GM19372 (cell line): ENCODE results near the gene SPPL2C.

ENCODE experiments used
- ATAC-seq: cut with Tn5 transposase; IDR thresholded peaks from one replicate; pipeline ENCODE4 v1.9.1; 2021; ENCODE audit warnings: mild to moderate bottlenecking, low read depth, moderate library complexity; ENCODE audit not compliant: unreplicated experiment

SPPL2C gene

DNA sequence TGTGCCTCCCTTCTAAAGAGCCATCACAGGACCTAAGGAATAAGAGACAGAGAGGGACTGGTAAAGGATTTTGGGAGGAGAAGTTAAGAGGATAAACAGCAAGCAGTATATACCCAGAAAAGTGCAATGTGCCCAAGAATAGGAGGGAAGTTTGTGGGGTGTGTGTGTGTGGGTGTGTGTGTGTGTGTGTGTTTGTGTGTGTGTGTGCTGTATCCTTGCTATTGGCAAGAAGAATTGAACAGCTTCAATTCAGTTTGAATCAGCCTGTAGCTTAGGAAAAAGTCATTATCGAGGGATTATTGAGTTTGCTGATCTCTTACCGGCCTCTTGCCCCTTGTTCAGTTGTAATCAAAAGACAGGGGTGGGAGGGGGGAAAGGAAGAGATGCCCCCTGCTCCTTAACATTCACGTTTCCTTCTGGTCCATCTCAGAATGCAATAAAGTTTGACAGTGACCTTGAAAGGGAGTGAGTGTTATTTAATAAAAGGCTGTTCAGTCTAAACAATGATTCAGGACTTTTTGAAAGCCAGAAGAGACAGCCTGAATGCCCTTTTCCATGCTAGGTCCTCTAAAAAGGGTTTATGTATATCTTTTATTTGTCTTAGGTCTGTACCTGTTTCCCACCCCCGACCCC is 25.8 kb downstream of the SPPL2C start:
- ATAC-seq, result no peak

DNA sequence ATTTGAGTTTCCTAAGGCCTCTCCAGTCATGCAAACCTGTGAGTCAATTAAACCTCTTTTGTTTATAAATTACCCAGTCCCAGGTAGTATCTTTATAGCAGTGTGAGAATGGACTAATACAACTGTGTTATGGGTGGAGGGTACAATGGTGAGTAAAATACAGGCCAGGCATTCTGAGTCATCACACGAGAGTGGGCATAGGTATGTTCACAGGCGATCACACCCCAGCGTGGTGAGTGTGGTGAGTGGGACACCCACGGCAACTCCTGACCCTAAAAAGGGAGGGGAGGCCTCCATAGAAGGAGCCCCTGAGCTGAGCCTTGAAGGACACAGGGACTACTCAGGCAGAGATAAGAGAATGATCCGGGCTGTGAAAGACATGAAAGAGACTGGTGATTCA is 27.0 kb downstream of the SPPL2C start:
- ATAC-seq, result no peak

DNA sequence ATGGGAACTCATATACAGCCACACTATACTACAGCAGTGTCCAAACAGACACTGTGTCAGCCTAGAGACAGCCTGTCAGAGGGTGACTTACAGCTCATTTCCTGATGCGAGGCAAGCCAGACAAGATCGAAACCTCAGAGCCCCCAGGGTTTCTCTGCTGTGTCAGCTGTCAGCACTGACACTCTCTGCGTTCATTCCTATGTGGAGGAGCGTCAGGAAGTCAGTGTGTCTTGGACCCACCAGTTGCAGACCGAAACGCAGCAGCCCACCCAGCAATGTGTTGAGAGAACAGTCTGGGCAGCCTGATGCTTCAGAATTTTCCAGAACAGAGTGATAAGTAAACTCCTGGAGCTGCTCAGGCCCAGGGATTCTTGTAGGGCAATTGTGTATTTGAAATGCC is 29.0 kb downstream of the SPPL2C start:
- ATAC-seq, result no peak

DNA sequence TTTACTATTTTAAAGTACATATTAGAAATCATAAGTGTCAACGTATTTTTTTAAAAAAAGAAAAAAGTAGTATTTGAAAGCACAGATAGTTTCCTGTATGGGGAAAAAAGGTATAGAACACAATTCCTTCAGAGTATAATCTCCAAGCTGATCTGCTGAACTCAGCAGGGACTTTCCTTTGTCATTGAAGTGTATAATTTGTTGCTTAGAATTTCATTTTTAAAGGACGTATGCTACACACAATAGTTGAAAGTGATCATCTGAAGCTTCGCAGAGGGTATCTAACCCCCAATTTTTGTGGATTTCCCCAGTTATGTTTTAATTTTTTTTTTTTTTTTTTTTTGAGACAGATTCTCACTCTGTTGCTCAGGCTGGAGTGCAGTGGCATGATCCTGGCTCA is 29.5 kb downstream of the SPPL2C start:
- ATAC-seq, result no peak

DNA sequence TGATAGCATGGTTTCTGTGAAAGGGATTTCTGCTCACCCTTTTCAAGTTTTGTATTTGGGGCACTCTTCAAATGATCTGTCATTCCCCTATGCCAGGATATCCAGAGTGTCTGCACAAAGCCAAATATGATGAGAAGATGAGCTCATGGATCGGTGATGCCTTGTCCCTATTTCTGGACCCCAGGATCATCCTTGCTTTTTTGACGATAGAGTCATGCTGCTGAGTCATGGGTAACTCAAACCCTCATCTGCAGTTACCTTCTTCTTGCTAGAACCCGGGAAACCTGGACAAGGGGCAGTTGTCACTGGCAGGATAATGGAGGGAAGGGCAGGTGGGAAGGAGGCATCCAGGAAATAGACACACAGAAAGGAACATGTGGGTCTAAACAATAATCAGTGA is 31.9 kb downstream of the SPPL2C start:
- ATAC-seq, result no peak

DNA sequence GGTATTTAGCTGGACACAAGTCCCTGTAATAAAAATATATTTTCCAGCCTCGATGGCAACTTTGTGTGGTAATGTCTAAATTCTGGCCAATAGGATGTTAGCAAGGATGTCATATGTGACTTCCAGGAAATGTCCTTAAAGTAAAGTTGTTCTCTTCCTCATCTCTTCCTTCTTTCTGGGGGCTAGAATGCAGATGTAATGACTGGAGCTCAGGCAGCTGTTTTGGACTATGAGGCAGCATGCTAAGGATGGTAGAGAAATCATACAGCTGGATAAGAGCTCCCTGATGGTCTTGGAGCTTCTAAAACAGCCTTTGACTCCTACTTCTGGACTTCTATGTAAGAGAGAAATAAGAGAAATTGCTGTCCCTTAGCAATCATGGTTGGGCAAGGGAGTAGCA is 32.8 kb downstream of the SPPL2C start:
- ATAC-seq, result no peak

DNA sequence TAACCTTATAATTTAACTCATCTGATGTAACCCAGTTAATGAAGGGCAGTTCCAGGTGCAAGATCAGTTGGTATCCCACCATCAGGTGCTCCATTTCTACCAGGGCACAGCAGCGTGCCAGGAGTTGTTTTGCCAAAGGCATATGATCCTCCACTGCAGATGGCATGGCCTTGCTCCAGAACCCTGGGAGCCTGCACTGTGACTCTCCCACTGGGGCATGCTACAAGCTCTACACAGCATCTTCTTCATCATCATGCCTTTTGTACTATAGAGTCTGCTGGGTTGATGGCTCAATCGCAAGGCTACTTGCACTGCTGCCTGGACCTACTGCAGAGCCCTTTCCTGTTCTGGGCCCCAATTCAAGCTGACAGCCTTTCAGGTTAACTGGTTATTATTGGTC is 38.4 kb downstream of the SPPL2C start:
- ATAC-seq, result no peak

DNA sequence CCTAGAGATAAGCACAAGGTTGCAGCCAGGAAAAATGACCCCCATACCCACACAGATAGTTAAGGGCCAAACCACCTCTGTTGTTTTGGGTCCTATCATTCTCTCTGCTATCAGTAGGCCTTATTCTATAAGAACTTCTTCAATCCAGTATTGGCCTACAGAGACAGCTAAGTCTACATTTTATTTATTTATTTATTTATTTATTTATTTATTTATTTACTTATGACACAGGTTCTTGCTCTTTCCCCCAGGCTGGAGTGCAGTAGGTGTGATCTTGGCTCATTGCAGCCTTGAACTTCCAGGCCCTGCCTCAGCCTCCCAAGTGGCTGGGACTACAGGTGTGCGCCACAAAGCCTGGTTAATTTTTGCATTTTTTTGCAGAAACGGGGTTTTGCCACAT is 42.2 kb downstream of the SPPL2C start:
- no peak for ATAC-seq

DNA sequence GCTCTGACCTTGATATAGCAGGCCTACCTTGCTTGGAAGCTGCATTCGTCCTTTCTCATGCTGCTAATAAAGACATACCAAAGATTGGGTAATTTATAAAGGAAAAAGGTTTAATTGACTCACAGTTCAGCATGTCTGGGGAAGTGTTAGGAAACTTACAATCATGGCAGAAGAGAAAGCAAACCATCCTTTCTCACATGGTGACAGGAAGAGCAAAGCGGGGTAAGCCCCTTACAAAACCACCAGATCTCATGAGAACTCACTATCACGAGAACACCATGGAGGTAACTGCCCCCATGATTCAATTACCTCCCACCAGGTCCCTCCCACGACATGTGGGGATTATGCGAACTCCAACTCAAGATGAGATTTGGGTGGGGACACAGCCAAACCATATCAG is 43.7 kb downstream of the SPPL2C start:
- no peak for ATAC-seq

DNA sequence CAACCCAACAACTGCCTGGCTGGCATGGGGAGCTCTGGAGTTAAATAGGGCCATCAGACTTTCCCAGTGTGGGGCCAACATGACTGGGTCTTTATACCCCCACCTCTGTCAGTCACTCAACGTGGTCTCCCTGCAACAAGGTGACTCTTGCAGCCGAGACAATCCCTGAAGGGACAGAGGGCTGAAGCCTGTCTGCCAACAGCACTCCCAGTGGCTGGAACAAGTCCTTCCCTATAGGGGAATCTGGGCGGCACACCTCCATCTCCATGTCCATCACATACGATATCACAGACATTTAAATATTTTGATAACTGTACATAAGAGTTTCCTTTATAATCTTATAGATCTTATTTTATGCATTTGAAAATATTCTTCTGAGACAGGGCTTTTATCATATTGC is 44.9 kb downstream of the SPPL2C start:
- no peak for ATAC-seq

DNA sequence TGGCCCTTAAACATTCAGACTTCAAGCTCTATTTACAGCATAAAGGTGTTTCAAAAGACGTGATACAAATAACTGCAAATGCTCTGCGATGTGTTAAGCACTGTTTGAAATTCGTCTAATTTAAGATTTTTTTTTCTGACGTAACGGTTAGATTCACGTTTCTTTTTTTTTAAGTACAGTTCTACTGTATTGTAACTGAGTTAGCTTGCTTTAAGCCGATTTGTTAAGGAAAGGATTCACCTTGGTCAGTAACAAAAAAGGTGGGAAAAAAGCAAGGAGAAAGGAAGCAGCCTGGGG is 49.0 kb downstream of the SPPL2C start:
- no peak for ATAC-seq

DNA sequence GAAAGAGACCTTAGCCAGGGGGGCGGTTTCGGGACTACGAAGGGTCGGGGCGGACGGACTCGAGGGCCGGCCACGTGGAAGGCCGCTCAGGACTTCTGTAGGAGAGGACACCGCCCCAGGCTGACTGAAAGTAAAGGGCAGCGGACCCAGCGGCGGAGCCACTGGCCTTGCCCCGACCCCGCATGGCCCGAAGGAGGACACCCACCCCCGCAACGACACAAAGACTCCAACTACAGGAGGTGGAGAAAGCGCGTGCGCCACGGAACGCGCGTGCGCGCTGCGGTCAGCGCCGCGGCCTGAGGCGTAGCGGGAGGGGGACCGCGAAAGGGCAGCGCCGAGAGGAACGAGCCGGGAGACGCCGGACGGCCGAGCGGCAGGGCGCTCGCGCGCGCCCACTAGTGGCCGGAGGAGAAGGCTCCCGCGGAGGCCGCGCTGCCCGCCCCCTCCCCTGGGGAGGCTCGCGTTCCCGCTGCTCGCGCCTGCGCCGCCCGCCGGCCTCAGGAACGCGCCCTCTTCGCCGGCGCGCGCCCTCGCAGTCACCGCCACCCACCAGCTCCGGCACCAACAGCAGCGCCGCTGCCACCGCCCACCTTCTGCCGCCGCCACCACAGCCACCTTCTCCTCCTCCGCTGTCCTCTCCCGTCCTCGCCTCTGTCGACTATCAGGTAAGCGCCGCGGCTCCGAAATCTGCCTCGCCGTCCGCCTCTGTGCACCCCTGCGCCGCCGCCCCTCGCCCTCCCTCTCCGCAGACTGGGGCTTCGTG is 49.5 kb downstream of the SPPL2C start, which contains the start of gene MAPT:
TSS of gene MAPT (plus strand) at position 533 of the 763 bp plus-strand sequence. CDS start 67,784 bp downstream, outside the sequence.
- peak; percentile 79 for ATAC-seq

DNA sequence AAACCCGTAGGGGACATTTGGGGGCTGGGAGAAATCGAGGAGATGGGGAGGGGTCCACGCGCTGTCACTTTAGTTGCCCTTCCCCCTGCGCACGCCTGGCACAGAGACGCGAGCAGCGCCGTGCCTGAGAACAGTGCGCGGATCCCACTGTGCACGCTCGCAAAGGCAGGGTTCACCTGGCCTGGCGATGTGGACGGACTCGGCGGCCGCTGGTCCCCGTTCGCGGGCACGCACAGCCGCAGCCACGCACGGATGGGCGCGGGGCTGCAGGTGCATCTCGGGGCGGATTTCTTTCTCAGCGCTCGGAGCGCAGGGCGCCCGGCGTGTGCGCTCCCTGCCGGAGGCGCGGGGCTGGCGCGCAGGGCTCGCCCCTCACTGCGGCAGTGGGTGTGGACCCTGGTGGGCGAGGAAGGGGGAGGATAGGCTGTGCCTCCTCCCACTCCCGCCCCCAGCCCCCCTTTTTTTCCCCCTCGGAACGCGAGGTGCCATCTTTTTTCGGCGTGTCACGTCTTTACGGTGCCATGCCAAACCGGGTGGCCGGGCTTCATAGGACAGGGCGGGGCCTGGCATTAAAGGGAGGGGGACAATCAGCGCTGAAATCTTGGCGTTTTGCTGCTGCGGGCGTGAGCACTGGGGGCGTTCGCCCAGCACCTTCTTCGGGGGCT is 50.8 kb downstream of the SPPL2C start:
- no peak for ATAC-seq

DNA sequence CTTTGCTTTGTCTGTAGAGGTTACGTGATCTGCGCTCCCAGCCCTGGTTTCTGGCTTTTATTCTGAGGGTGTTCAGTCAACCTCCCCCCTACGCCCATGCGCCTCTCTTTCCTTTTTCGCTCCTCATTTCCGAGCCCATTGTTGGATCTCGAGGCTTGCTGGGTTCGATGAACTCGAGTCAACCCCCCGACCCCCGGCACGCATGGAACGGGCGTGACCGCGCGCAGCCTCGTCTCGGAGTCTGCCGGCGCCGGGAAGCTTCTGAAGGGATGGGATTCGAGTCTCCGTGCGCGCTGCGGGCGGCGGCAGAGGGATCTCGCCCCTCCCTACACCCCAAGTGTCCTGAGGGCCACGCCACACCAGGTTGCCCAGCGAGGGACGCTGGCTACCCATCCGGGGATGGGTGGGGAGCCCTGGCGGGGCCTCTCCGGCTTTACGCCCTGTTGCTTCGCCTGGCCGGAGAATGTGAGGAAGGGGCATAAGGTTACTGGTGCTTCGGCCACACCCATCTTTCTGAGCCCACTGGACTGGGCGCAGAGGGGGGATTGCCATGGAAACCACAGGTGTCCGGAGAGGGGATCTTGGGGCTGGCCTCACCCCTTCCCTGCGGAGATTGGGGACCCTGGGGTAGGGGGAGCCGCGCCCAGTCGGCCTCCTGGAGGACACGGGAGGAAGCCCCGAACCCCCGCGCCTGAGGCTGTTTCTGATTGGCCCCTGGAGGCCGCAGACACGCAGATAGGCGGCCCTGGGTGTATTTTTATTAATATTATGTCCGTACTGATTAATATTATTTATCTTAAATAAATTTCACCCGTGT is 51.5 kb downstream of the SPPL2C start:
- ATAC-seq, result no peak
